ENCODE results near the gene ABHD6. TPM values are rescaled to one million over a fixed set of nuclear protein-coding genes. Genes with fewer than 3 reads are reported as not detected.

ABHD6 gene
- total and polyA plus RNA-seq, 4 donors: 5.2 to 14.1 (median 10.7) TPM

DNA sequence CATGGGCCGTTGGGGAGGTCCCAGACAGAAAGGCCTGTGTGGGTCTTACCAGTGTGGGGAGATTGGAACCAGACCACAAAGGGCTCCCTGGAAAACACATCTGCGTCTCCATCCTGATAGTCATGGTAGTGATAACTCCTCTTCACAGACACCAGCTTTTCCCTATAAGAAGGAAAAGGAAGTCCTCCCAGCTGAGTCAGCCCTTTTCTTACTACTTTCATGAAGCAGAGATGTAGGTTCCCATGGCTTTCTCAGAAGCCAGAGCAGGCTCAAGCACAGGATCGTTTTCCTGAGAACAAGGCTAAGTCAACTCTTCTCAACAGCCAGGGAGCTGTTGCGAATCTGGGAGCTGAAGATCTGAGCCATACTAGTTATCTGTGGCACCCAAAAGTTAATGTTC, 32.9 kb upstream of the ABHD6 start:
- WGBS, 2 donors: 88 to 89% methylated on average over 4 of the region's 4 CpGs

DNA sequence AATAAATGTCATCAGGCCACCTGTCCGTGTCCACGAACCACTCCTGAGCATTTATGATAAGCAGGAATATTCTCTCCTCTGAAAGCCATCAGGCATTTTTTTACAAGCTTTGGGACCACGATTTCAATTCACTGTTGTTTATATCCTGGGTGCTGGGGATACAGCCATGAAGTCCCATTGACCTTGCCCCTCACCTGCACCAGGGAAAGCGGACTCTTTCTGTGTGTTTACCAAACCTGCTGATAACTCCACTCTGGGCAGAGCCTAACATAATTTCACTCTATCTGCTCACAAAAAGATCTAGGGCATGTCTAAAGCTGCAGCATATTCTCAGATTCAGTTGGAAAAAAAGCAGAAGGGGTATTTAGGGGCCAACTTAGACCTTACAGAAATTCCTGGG, 31.6 kb upstream of the ABHD6 start:
- 82 to 88% methylated on average over 4 of the region's 4 CpGs for WGBS, 2 donors
- H3K9me3 ChIP-seq (ENCODE audit: control insufficient read depth in 4 of 4, insufficient read depth in 3 of 4, low read length in 3 of 4): no peaks in the 10 kb centered on the region

More for the DNA sequence above, 32.9 kb upstream of the ABHD6 start:
- Histone ChIP-seq H3K9me3 (ENCODE audit: control insufficient read depth in 4 of 4, insufficient read depth in 3 of 4, low read length in 3 of 4) (no peaks in the 10 kb centered on the region), H3K9ac (ENCODE audit: insufficient read depth in 1 of 2, low read length in 2 of 2) (no peak overlapping the region), H3K4me3 (no peak overlapping the region), H3K36me3 (ENCODE audit: control insufficient read depth in 4 of 4, insufficient read depth in 4 of 4, low read length in 4 of 4) (no peaks in the 10 kb centered on the region), H3K27ac (ENCODE audit: low read depth in 1 of 2, low read length in 1 of 2) (no peak overlapping the region), H3K4me1 (ENCODE audit: control insufficient read depth in 5 of 5, insufficient read depth in 5 of 5, low read length in 5 of 5) (peaks cover 0 to 4% (median 0%) of the 10 kb centered on the region in 5 donors), H3K27me3 (ENCODE audit: control insufficient read depth in 3 of 3, insufficient read depth in 3 of 3, low read length in 2 of 3) (no peaks in the 10 kb centered on the region)
- TF ChIP-seq, protein P1, sequence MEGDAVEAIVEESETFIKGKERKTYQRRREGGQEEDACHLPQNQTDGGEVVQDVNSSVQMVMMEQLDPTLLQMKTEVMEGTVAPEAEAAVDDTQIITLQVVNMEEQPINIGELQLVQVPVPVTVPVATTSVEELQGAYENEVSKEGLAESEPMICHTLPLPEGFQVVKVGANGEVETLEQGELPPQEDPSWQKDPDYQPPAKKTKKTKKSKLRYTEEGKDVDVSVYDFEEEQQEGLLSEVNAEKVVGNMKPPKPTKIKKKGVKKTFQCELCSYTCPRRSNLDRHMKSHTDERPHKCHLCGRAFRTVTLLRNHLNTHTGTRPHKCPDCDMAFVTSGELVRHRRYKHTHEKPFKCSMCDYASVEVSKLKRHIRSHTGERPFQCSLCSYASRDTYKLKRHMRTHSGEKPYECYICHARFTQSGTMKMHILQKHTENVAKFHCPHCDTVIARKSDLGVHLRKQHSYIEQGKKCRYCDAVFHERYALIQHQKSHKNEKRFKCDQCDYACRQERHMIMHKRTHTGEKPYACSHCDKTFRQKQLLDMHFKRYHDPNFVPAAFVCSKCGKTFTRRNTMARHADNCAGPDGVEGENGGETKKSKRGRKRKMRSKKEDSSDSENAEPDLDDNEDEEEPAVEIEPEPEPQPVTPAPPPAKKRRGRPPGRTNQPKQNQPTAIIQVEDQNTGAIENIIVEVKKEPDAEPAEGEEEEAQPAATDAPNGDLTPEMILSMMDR (IDR thresholded peaks at IDR 0.05; ENCODE audit: control extremely low read depth, extremely low read depth): no peak
- DNase-seq (peak in 1 of 3 donors; percentile 8), ATAC-seq (ENCODE audit: insufficient read depth, low FRiP score) (no peak)

DNA sequence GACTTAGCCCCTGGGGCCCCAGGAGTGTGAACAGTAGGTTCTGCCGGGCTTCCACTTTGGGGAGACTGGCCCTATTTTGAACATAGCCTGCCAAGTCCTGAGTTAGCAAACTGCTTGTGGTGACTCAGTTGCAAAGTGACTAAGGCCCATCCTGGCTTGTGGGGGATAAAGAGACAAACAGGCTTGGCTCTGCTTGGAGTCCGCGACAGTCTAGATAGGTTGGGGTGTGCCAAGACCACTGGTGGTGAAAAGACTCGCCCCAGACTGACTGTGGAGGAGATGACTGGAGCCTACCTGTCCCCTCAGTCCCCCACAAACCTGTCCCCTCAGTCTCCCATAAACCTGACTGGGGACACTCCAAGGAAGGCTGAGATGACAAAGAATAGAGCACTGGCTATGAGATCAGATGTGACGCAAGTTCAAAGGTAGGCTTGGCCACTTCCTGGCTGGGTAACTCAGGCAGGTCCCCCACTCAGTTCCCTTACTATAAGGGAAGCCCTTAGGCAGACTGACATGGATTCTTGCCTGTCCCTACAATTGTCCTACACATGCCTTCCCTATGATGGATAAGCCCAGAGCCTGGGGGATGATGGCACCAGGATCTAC, 31.1 kb upstream of the ABHD6 start:
- H3K9ac ChIP-seq (ENCODE audit: insufficient read depth in 1 of 2, low read length in 2 of 2): no peak overlapping the region
- no peak overlapping the region for H3K27ac ChIP-seq (ENCODE audit: low read depth in 1 of 2, low read length in 1 of 2)
- DNase-seq (no peak), ATAC-seq (ENCODE audit: insufficient read depth, low FRiP score) (no peak)
- no peaks in the 10 kb centered on the region for H3K27me3 ChIP-seq (ENCODE audit: control insufficient read depth in 3 of 3, insufficient read depth in 3 of 3, low read length in 2 of 3)
- no peaks in the 10 kb centered on the region for H3K9me3 ChIP-seq (ENCODE audit: control insufficient read depth in 4 of 4, insufficient read depth in 3 of 4, low read length in 3 of 4)
- TF ChIP-seq, protein P1 (IDR thresholded peaks at IDR 0.05; ENCODE audit: control extremely low read depth, extremely low read depth): no peak
- H3K36me3 ChIP-seq (ENCODE audit: control insufficient read depth in 4 of 4, insufficient read depth in 4 of 4, low read length in 4 of 4): no peaks in the 10 kb centered on the region
- no peaks in the 10 kb centered on the region for H3K4me1 ChIP-seq (ENCODE audit: control insufficient read depth in 5 of 5, insufficient read depth in 5 of 5, low read length in 5 of 5)
- WGBS, 2 donors: 89 to 90% methylated on average over 5 of the region's 5 CpGs
- H3K4me3 ChIP-seq: no peak overlapping the region

More for the DNA sequence above, 31.6 kb upstream of the ABHD6 start:
- H3K27me3 ChIP-seq (ENCODE audit: control insufficient read depth in 3 of 3, insufficient read depth in 3 of 3, low read length in 2 of 3): no peaks in the 10 kb centered on the region
- ATAC-seq (ENCODE audit: insufficient read depth, low FRiP score) (no peak), DNase-seq (no peak)
- no peaks in the 10 kb centered on the region for H3K36me3 ChIP-seq (ENCODE audit: control insufficient read depth in 4 of 4, insufficient read depth in 4 of 4, low read length in 4 of 4)
- no peak overlapping the region for H3K4me3 ChIP-seq
- H3K4me1 ChIP-seq (ENCODE audit: control insufficient read depth in 5 of 5, insufficient read depth in 5 of 5, low read length in 5 of 5): peaks cover 0 to 2% (median 0%) of the 10 kb centered on the region in 5 donors
- no peak overlapping the region for H3K9ac ChIP-seq (ENCODE audit: insufficient read depth in 1 of 2, low read length in 2 of 2)
- TF ChIP-seq, protein P1 (IDR thresholded peaks at IDR 0.05; ENCODE audit: control extremely low read depth, extremely low read depth): no peak
- no peak overlapping the region for H3K27ac ChIP-seq (ENCODE audit: low read depth in 1 of 2, low read length in 1 of 2)

DNA sequence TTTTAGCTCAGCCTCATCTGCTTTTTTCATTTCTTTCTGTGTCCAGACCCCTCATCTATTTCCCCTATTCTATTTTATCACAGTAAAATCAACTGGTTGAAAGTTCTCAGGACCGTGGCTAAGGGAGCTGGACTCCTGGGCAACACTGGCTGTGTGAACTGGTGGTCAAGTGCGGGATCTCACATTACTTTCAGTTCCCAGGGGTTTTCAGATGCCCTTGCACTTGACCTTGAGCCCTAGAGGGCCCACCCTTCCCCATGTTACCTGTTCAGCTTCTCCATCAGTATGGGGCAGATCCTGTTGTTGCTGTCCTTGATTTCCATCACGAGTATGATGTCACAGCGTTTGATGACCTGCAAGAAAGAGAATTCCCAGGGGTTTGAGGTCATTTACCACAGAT, 29.6 kb upstream of the ABHD6 start:
- DNase-seq (no peak), ATAC-seq (ENCODE audit: insufficient read depth, low FRiP score) (no peak)
- Histone ChIP-seq H3K27ac (ENCODE audit: low read depth in 1 of 2, low read length in 1 of 2) (no peak overlapping the region), H3K4me1 (ENCODE audit: control insufficient read depth in 5 of 5, insufficient read depth in 5 of 5, low read length in 5 of 5) (no peaks in the 10 kb centered on the region), H3K4me3 (no peak overlapping the region), H3K27me3 (ENCODE audit: control insufficient read depth in 3 of 3, insufficient read depth in 3 of 3, low read length in 2 of 3) (no peaks in the 10 kb centered on the region), H3K9ac (ENCODE audit: insufficient read depth in 1 of 2, low read length in 2 of 2) (no peak overlapping the region), H3K9me3 (ENCODE audit: control insufficient read depth in 4 of 4, insufficient read depth in 3 of 4, low read length in 3 of 4) (no peaks in the 10 kb centered on the region), H3K36me3 (ENCODE audit: control insufficient read depth in 4 of 4, insufficient read depth in 4 of 4, low read length in 4 of 4) (no peaks in the 10 kb centered on the region)
- TF ChIP-seq, protein P1 (IDR thresholded peaks at IDR 0.05; ENCODE audit: control extremely low read depth, extremely low read depth): no peak
- WGBS, 2 donors: 89 to 94% methylated on average over 4 of the region's 4 CpGs
